Measurements from ENCODE around the gene CELF2. TPM values are rescaled to one million over a fixed set of nuclear protein-coding genes. Genes with fewer than 3 reads are reported as not detected.
"Not testable (repeated sequence)": the region's sequence is repeated elsewhere in the genome, so short reads cannot be mapped to it uniquely, and the experiment has no call there.

The CELF2 gene
- total RNA-seq, 4 donors from 2014 or later, result 28.7 to 55.4 (median 35.0) TPM

GRCh38 chr10:11118686-11119085 lies 101.0 kb downstream of the CELF2 start:
- Histone ChIP-seq H3K4me3 (replicated peaks in 1 of 3) (no peak overlapping the region), H3K36me3 (no peaks in the 10 kb centered on the region), H3K27ac (no peak overlapping the region), H3K27me3 (no peaks in the 10 kb centered on the region), H3K4me1 (peaks cover 0 to 4% of the 10 kb centered on the region in 2 donors), H3K9me3 (no peaks in the 10 kb centered on the region)
- 87 to 90% methylated on average over 4 of the region's 4 CpGs for WGBS, 2 donors
- no peak for TF ChIP-seq POLR2A (IDR thresholded peaks at IDR 0.05)
- TF ChIP-seq CTCF (IDR thresholded peaks at IDR 0.05), result no peak
- intact Hi-C loops (cut with DNase I), result no loop called here
- no peak for DNase-seq

- Histone ChIP-seq H3K4me3 (replicated peaks in 1 of 3) (no peak overlapping the region), H3K4me1 (peaks cover 0 to 4% of the 10 kb centered on the region in 2 donors), H3K27ac (no peak overlapping the region), H3K36me3 (no peaks in the 10 kb centered on the region), H3K27me3 (no peaks in the 10 kb centered on the region), H3K9me3 (no peaks in the 10 kb centered on the region)
- no peak for TF ChIP-seq POLR2A (IDR thresholded peaks at IDR 0.05)
- no peak for TF ChIP-seq CTCF (IDR thresholded peaks at IDR 0.05)
- no peak for DNase-seq
- 92 to 93% methylated on average over 7 of the region's 7 CpGs for WGBS, 2 donors
- intact Hi-C loops (cut with DNase I), result no loop called here
Observed at GRCh38 chr10:11119843-11120242, 102.2 kb downstream of the CELF2 start.

- Histone ChIP-seq H3K27ac (no peak overlapping the region), H3K4me3 (replicated peaks in 1 of 3) (no peak overlapping the region), H3K4me1 (peaks cover 0 to 4% of the 10 kb centered on the region in 2 donors), H3K9me3 (no peaks in the 10 kb centered on the region), H3K27me3 (no peaks in the 10 kb centered on the region), H3K36me3 (no peaks in the 10 kb centered on the region)
- TF ChIP-seq POLR2A (IDR thresholded peaks at IDR 0.05), result no peak
- TF ChIP-seq CTCF (IDR thresholded peaks at IDR 0.05), result no peak
- DNase-seq, result no peak
- intact Hi-C loops (cut with DNase I), result no loop called here
- 44 to 51% methylated on average over 7 of the region's 7 CpGs for WGBS, 2 donors
Observed at GRCh38 chr10:11120711-11121110, 103.0 kb downstream of the CELF2 start.

GRCh38 chr10:11123892-11124291 lies 106.2 kb downstream of the CELF2 start:
- H3K4me3 ChIP-seq (replicated peaks in 1 of 3); DNase-seq; H3K27me3 ChIP-seq; H3K27ac ChIP-seq; H3K9me3 ChIP-seq; intact Hi-C loops (cut with DNase I); H3K36me3 ChIP-seq; H3K4me1 ChIP-seq: not testable (repeated sequence)
- WGBS, 2 donors, result 43 to 63% methylated on average over 2 of the region's 2 CpGs

- 71 to 85% methylated on average over 3 of the region's 3 CpGs for WGBS, 2 donors
- DNase-seq, result no peak
Observed at GRCh38 chr10:11125004-11125403, 107.3 kb downstream of the CELF2 start.

GRCh38 chr10:11127017-11127416 lies 109.3 kb downstream of the CELF2 start:
- H3K27ac ChIP-seq; H3K4me1 ChIP-seq; H3K27me3 ChIP-seq; H3K4me3 ChIP-seq (replicated peaks in 1 of 3); DNase-seq; H3K9me3 ChIP-seq; H3K36me3 ChIP-seq; intact Hi-C loops (cut with DNase I): not testable (repeated sequence)
- 97 to 99% methylated on average over 4 of the region's 4 CpGs for WGBS, 2 donors

More at GRCh38 chr10:11125004-11125403, 107.3 kb downstream of the CELF2 start:
- Histone ChIP-seq H3K36me3 (no peaks in the 10 kb centered on the region), H3K9me3 (no peaks in the 10 kb centered on the region), H3K27ac (no peak overlapping the region), H3K4me1 (peaks cover 0 to 4% of the 10 kb centered on the region in 2 donors), H3K4me3 (replicated peaks in 1 of 3) (no peak overlapping the region), H3K27me3 (no peaks in the 10 kb centered on the region)
- intact Hi-C loops (cut with DNase I), result no loop called here
- TF ChIP-seq CTCF (IDR thresholded peaks at IDR 0.05), result no peak
- TF ChIP-seq POLR2A (IDR thresholded peaks at IDR 0.05), result no peak

All from thyroid gland (tissue), 4 donors.